Trophoblast cell (in vitro differentiated cells and primary cell): ENCODE data around the gene CCDC34.

Experiments used
- DNase-seq, 2 donors: peaks; one replicate each; pipeline ENCODE4 v3.0.0-alpha.2; 2016
- H2AFZ ChIP-seq: 2 replicates; pipeline ENCODE4 v1.6.1; 2013; ENCODE audit warnings: low read length, moderate library complexity, mild to moderate bottlenecking; ENCODE audit not compliant: insufficient read depth, poor library complexity
- H2AK5ac ChIP-seq: 2 replicates; pipeline ENCODE4 v1.6.1; 2013; ENCODE audit warnings: mild to moderate bottlenecking, low read length
- H2BK120ac ChIP-seq: 2 replicates; pipeline ENCODE4 v1.6.1; 2013; ENCODE audit warnings: low read length, mild to moderate bottlenecking, moderate library complexity; ENCODE audit not compliant: insufficient read depth, poor library complexity
- H2BK12ac ChIP-seq: 2 replicates; pipeline ENCODE4 v1.6.1; 2013; ENCODE audit warnings: mild to moderate bottlenecking, low read length, moderate library complexity
- H2BK5ac ChIP-seq: 2 replicates; pipeline ENCODE4 v1.6.1; 2013; ENCODE audit warnings: low read length, low read depth, moderate library complexity, mild to moderate bottlenecking; ENCODE audit not compliant: poor library complexity
- H3K14ac ChIP-seq: 2 replicates; pipeline ENCODE4 v1.6.1; 2013; ENCODE audit warnings: mild to moderate bottlenecking, low read length
- H3K18ac ChIP-seq: 2 replicates; pipeline ENCODE4 v1.6.1; 2013; ENCODE audit warnings: mild to moderate bottlenecking, low read length
- H3K23ac ChIP-seq: 2 replicates; pipeline ENCODE4 v1.6.1; 2013; ENCODE audit warnings: low read length
- H3K27ac ChIP-seq: 2 replicates; pipeline ENCODE4 v1.5.1; 2013; ENCODE audit warnings: low read depth, mild to moderate bottlenecking, inconsistent platforms, low read length, moderate library complexity
- H3K27me3 ChIP-seq: 2 replicates; pipeline ENCODE4 v1.6.1; 2013; ENCODE audit warnings: inconsistent platforms, mild to moderate bottlenecking, low read length, moderate library complexity; ENCODE audit not compliant: insufficient read depth
- H3K36me3 ChIP-seq, 2 experiments: 1 replicate in 1 of 2; 2 replicates in 1 of 2; pipeline ENCODE4 v1.6.1; 2013; ENCODE audit warnings: low read length in 2 of 2, mild to moderate bottlenecking in 2 of 2, moderate library complexity in 1 of 2; ENCODE audit not compliant: insufficient read depth in 2 of 2, control insufficient read depth in 1 of 2
- H3K4ac ChIP-seq: 2 replicates; pipeline ENCODE4 v1.6.1; 2013; ENCODE audit warnings: low read depth, mild to moderate bottlenecking, low read length, moderate library complexity
- H3K4me1 ChIP-seq, 2 experiments: 1 replicate in 1 of 2; 2 replicates in 1 of 2; pipeline ENCODE4 v1.6.1; 2013; ENCODE audit warnings: low read length in 2 of 2, mild to moderate bottlenecking in 2 of 2, moderate library complexity in 1 of 2; ENCODE audit not compliant: insufficient read depth in 2 of 2, control insufficient read depth in 1 of 2
- H3K4me2 ChIP-seq: 2 replicates; pipeline ENCODE4 v1.6.1; 2013; ENCODE audit warnings: inconsistent platforms, mild to moderate bottlenecking, low read length, moderate library complexity
- H3K4me3 ChIP-seq: 2 replicates; pipeline ENCODE4 v1.5.1; 2013; ENCODE audit warnings: mild to moderate bottlenecking, low read depth, low read length, inconsistent platforms
- H3K79me1 ChIP-seq: one replicate; pipeline ENCODE4 v1.6.1; 2013; ENCODE audit warnings: low read length
- H3K79me2 ChIP-seq: 2 replicates; pipeline ENCODE4 v1.6.1; 2013; ENCODE audit warnings: low read length, mild to moderate bottlenecking; ENCODE audit not compliant: control insufficient read depth, insufficient read depth, poor library complexity
- H3K9ac ChIP-seq: 2 replicates; pipeline ENCODE4 v1.6.1; 2013; ENCODE audit warnings: mild to moderate bottlenecking, low read length
- H3K9me3 ChIP-seq: 2 replicates; pipeline ENCODE4 v1.6.1; 2013; ENCODE audit warnings: low read depth, mild to moderate bottlenecking, control low read depth, inconsistent platforms, low read length; ENCODE audit not compliant: insufficient read depth
- H4K12ac ChIP-seq: 2 replicates; pipeline ENCODE4 v1.6.1; 2013; ENCODE audit warnings: low read depth, mild to moderate bottlenecking, low read length, moderate library complexity
- H4K8ac ChIP-seq: 2 replicates; pipeline ENCODE4 v1.6.1; 2013; ENCODE audit warnings: low read depth, mild to moderate bottlenecking, low read length, moderate library complexity
- H4K91ac ChIP-seq: one replicate; pipeline ENCODE4 v1.6.1; 2013; ENCODE audit warnings: low read depth, mild to moderate bottlenecking, low read length, moderate library complexity
- WGBS: extraction: QIAGEN DNeasy Blood & Tissue Kit; methylation state at CpG from one replicate; pipeline ENCODE4 v1.1.7; 2013; ENCODE audit warnings: missing lambda C conversion rate; ENCODE audit not compliant: insufficient read length, insufficient coverage; ENCODE audit errors: extremely low coverage; 5-methylcytosine and 5-hydroxymethylcytosine counted together

CCDC34 gene

GRCh38 chr11:27303903-27304302, 59.1 kb downstream of the CCDC34 start:
- H3K27me3 ChIP-seq: no peaks in the 10 kb centered on the region
- H3K4me3 ChIP-seq: no peak overlapping the region
- H4K91ac ChIP-seq: no peak overlapping the region
- no peak overlapping the region for H2BK5ac ChIP-seq
- H3K9ac ChIP-seq: no peak overlapping the region
- no peak overlapping the region for H3K4me2 ChIP-seq
- no peak overlapping the region for H3K27ac ChIP-seq
- H3K4ac ChIP-seq: no peak overlapping the region
- no peak overlapping the region for H2BK12ac ChIP-seq
- H3K14ac ChIP-seq: no peak overlapping the region
- no peak overlapping the region for H2AK5ac ChIP-seq
- H2AFZ ChIP-seq: no peak overlapping the region
- H3K23ac ChIP-seq: no peak overlapping the region
- H3K18ac ChIP-seq: no peak overlapping the region
- no peak overlapping the region for H4K12ac ChIP-seq
- no peak overlapping the region for H2BK120ac ChIP-seq
- no peaks in the 10 kb centered on the region for H3K36me3 ChIP-seq
- H3K9me3 ChIP-seq: peaks cover 1% of the 10 kb centered on the region
- H3K4me1 ChIP-seq: no peaks in the 10 kb centered on the region
- no peak overlapping the region for H4K8ac ChIP-seq
- H3K79me1 ChIP-seq: no peaks in the 10 kb centered on the region
- H3K79me2 ChIP-seq: no peaks in the 10 kb centered on the region
- WGBS: no CpG with 5 or more reads among the region's 5 CpGs
- DNase-seq: no peak

- Histone ChIP-seq H4K91ac (no peak overlapping the region), H3K14ac (no peak overlapping the region), H3K4me1 (no peaks in the 10 kb centered on the region)
Observed at GRCh38 chr11:27300974-27301373, 62.0 kb downstream of the CCDC34 start.

DNA sequence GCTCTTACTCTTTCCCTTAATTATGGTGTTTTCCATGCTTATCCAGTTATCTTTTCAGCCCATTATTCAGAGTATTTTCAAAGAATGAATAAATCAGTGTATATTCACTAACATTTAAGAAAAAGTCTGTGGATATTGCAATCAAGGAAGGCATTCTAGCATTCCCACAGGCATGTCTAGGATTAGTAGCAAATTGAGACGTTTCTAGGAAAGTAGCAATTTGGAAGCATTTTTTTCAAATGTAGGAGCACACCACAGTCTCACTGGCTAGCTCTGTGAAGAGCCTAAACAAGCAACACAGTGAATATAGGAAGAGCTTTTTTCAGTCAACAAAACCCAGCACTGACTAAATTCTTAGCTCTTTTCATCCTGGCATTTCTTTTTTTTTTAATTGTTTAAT, 65.4 kb downstream of the CCDC34 start:
- no peaks in the 10 kb centered on the region for H3K9me3 ChIP-seq
- H4K91ac ChIP-seq: no peak overlapping the region
- H2BK120ac ChIP-seq: no peak overlapping the region

More at GRCh38 chr11:27300974-27301373, 62.0 kb downstream of the CCDC34 start:
- H2AK5ac ChIP-seq: no peak overlapping the region
- H4K12ac ChIP-seq: no peak overlapping the region
- H3K18ac ChIP-seq: no peak overlapping the region
- no peak overlapping the region for H3K23ac ChIP-seq
- H3K4me2 ChIP-seq: no peak overlapping the region
- no peak overlapping the region for H2BK120ac ChIP-seq
- H3K27me3 ChIP-seq: no peaks in the 10 kb centered on the region
- no peak overlapping the region for H2AFZ ChIP-seq
- H3K27ac ChIP-seq: no peak overlapping the region
- no peak overlapping the region for H4K8ac ChIP-seq
- H3K79me1 ChIP-seq: no peaks in the 10 kb centered on the region
- H3K36me3 ChIP-seq: no peaks in the 10 kb centered on the region
- H3K4ac ChIP-seq: no peak overlapping the region
- no peak overlapping the region for H2BK12ac ChIP-seq
- no peak for DNase-seq
- no peaks in the 10 kb centered on the region for H3K9me3 ChIP-seq
- H3K79me2 ChIP-seq: no peaks in the 10 kb centered on the region
- H3K9ac ChIP-seq: no peak overlapping the region
- no peak overlapping the region for H3K4me3 ChIP-seq
- no peak overlapping the region for H2BK5ac ChIP-seq

GRCh38 chr11:27296497-27296896, 66.5 kb downstream of the CCDC34 start:
- Histone ChIP-seq H3K18ac (no peak overlapping the region), H2BK12ac (no peak overlapping the region), H3K79me1 (no peaks in the 10 kb centered on the region), H4K8ac (no peak overlapping the region), H2AFZ (no peak overlapping the region), H2BK5ac (no peak overlapping the region), H3K4me3 (no peak overlapping the region), H3K14ac (no peak overlapping the region), H4K12ac (no peak overlapping the region), H3K27me3 (no peaks in the 10 kb centered on the region), H3K4ac (no peak overlapping the region), H3K4me2 (no peak overlapping the region), H2AK5ac (no peak overlapping the region), H3K23ac (no peak overlapping the region), H2BK120ac (no peak overlapping the region), H3K9ac (no peak overlapping the region), H3K4me1 (peaks cover 0 to 2% of the 10 kb centered on the region in 2 experiments), H4K91ac (no peak overlapping the region), H3K27ac (no peak overlapping the region), H3K36me3 (no peaks in the 10 kb centered on the region), H3K79me2 (no peaks in the 10 kb centered on the region), H3K9me3 (peaks cover 2% of the 10 kb centered on the region)
- DNase-seq: peak in 1 of 2 donors; percentile 78
- no CpG with 5 or more reads among the region's 3 CpGs for WGBS

More for the DNA sequence above, 65.4 kb downstream of the CCDC34 start:
- H3K23ac ChIP-seq: no peak overlapping the region
- no peak for DNase-seq
- no CpG with 5 or more reads among the region's 1 CpG for WGBS
- no peaks in the 10 kb centered on the region for H3K36me3 ChIP-seq
- no peaks in the 10 kb centered on the region for H3K27me3 ChIP-seq
- no peak overlapping the region for H4K12ac ChIP-seq
- no peak overlapping the region for H3K9ac ChIP-seq
- no peak overlapping the region for H3K14ac ChIP-seq
- H3K4me1 ChIP-seq: peaks cover 0 to 2% of the 10 kb centered on the region in 2 experiments
- no peak overlapping the region for H2AK5ac ChIP-seq
- H3K4ac ChIP-seq: no peak overlapping the region
- no peak overlapping the region for H4K8ac ChIP-seq
- no peaks in the 10 kb centered on the region for H3K79me2 ChIP-seq
- no peak overlapping the region for H2BK12ac ChIP-seq
- H3K4me2 ChIP-seq: no peak overlapping the region
- no peak overlapping the region for H2AFZ ChIP-seq
- H3K27ac ChIP-seq: no peak overlapping the region
- no peaks in the 10 kb centered on the region for H3K79me1 ChIP-seq
- H3K18ac ChIP-seq: no peak overlapping the region
- no peak overlapping the region for H2BK5ac ChIP-seq
- H3K4me3 ChIP-seq: no peak overlapping the region
